SK-N-SH treated with all-trans-retinoic acid at 6 μM for 48 hours (cell line): ENCODE data around the gene ANKFN1.

Source experiments
- BACH2 ChIP-seq: fragments of 250-450 bp; sonication (Bioruptor Pico); IDR thresholded peaks from 2 replicates; pipeline ENCODE4 v1.9.0; 2021; ENCODE audit warnings: mild to moderate bottlenecking, borderline replicate concordance
- CREB5 ChIP-seq: fragments of 250-450 bp; sonication (Bioruptor Pico); IDR thresholded peaks from 2 replicates; pipeline ENCODE4 v1.5.1; 2020; ENCODE audit warnings: low read depth, mild to moderate bottlenecking, moderate library complexity
- CSRNP3 ChIP-seq: fragments of 250-450 bp; sonication (Bioruptor Pico); IDR thresholded peaks from 2 replicates; pipeline ENCODE4 v1.5.1; 2021; ENCODE audit warnings: mild to moderate bottlenecking, moderate library complexity
- ESRRG ChIP-seq: fragments of 250-450 bp; sonication (Bioruptor Pico); IDR thresholded peaks from 2 replicates; pipeline ENCODE4 v1.6.1; 2021; ENCODE audit warnings: mild to moderate bottlenecking
- PPARA ChIP-seq: fragments of 250-450 bp; sonication (Bioruptor Pico); IDR thresholded peaks from 2 replicates; pipeline ENCODE4 v1.5.0; 2020; ENCODE audit warnings: mild to moderate bottlenecking, borderline replicate concordance
- SNAI2 ChIP-seq: fragments of 250-450 bp; sonication (Bioruptor Pico); IDR thresholded peaks from 2 replicates; pipeline ENCODE4 v1.5.0; 2020; ENCODE audit warnings: mild to moderate bottlenecking, moderate library complexity
- TSHZ2 ChIP-seq: fragments of 250-450 bp; sonication (Bioruptor Pico); IDR thresholded peaks from 2 replicates; pipeline ENCODE4 v1.5.0; 2020; ENCODE audit warnings: mild to moderate bottlenecking, moderate library complexity
- ZNF70 ChIP-seq: fragments of 450-650 bp; formaldehyde crosslinking; IDR thresholded peaks from 2 replicates; pipeline ENCODE4 v1.5.0; 2020; ENCODE audit warnings: mild to moderate bottlenecking, moderate library complexity

GRCh38 chr17:56110463-56111135, 42.7 kb upstream of the ANKFN1 start:
- TF ChIP-seq PPARA (CRISPR knock-in tag) (no peak), BACH2 (CRISPR knock-in tag) (no peak), TSHZ2 (CRISPR knock-in tag) (no peak), SNAI2 (no peak), CREB5 (CRISPR knock-in tag) (no peak), ESRRG (no peak), CSRNP3 (CRISPR knock-in tag) (no peak), ZNF70 (CRISPR knock-in tag) (no peak)
